Right hindlimb (tissue), 1 donor: Measurements from ENCODE around the gene CCL4L2.
"Not testable (repeated sequence)": the region's sequence is repeated elsewhere in the genome, so short reads cannot be mapped to it uniquely, and the experiment has no call there.

Experiments
- DNase-seq: peaks from one replicate; pipeline ENCODE4 v3.0.0-alpha.2; 2018

CCL4L2 gene

DNA sequence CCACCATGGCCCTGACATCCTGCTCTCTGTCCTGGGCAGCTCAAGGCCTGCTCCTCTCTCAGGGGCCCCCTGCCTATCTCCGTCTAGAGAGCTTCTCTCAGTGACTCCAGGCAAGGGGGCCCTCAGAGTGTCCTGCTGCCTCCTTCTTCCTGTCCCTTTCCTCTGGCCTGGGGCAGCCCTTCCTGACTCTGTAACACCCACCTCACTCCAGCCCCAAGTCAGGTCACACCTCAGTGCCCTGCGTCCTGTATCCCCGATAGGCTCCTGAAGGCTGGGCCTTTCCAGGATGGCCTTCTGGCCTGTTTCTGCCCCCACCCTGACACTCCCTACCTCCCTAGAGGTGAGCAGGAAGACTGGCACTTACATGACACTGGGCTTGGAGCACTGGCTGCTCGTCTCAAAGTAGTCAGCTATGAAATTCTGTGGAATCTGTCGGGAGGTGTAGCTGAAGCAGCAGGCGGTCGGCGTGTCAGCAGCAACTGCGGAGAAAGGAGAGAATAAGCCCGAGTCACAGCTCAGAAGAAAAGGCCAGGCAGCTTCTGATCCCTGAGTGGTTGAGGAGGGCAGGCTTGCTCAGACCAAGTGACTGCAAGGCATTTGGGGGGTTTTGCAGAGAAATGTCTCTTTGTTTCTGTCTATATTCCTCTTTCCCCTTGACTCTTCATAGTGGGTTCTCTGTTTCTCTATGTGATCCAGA is 15.3 kb upstream of the CCL4L2 start:
- no peak for DNase-seq

DNA sequence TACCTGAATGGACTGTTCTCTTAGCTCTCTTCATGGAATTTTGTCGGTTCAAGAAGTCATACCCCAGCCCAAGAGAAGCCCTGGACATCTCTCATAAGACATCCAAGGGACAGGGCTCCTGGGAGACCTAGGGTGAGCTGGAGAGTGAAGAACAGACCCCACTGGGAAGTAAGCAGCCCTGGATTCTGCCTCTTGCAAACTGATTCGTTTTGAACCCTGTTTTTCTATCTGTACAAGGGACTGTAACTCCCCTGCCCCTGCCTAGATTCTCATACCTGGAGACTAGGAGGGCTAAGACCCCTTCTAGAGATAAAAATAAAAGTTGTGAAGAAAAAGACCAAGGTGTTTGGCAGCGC is 14.8 kb upstream of the CCL4L2 start:
- no peak for DNase-seq

DNA sequence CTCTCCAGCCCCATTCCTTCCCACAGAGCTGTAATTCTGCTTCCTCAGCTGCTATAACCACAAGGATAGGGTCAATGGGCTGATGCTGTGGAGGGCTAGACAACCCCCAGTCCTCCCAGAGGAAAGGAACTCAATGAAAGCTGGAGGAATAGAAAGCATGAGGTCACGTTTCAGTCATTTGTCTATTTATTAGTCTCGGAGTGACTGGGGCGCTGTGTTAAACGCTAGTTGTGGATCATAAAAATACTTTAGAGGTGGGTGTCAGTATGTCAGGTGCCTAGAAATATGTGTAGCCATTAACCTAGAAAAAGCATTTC is 13.5 kb upstream of the CCL4L2 start:
- DNase-seq, result no peak

DNA sequence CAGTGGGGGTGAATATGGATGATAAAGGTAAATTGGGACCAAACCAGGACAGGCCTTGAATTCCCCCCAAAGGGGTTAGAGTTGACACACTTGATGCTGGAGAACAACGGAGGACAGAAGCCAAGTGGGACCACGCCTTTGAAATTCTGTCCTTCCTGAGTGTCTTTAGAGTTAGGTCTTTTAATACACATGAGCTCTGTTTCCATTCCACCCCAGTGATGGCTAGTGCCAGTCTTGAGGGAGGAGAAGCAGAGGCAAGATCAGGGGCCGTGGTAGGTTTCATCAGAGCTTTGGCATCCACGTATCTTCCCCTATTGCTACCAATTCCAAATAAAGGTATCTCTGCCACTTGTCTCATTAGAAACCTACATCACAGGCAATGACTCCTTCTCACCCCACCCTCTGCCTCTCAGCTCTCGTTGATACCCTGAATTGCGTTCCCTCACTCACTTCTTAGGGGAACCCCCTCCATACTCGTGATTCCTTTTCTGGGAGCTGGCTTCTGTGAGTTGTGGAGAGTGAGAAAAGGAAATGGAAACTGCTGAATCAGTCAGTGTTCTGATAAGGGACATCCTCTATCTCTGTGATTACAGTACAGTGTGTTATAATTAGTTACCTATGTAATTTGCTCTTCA is 11.9 kb upstream of the CCL4L2 start:
- no peak for DNase-seq

DNA sequence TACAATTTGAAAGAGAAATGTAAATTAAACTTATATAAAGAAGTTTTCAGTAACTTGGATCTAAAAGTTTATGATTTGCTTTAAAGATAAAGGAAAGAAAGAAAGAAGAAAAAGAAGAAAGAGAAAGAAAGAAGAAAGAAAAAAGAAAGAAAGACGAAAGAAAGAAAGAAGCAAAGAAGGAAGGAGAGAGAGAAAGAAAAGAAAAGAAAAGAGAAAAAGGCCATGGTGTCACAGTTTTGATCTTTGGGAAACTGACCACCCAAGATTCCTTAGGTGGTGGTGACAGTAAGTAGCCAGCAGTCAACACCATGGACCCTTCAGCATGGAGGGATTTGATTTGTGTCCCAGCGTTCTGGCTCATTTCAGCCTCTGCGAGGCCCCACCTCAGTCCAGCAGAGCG is 9.8 kb upstream of the CCL4L2 start:
- DNase-seq, result not testable (repeated sequence)

DNA sequence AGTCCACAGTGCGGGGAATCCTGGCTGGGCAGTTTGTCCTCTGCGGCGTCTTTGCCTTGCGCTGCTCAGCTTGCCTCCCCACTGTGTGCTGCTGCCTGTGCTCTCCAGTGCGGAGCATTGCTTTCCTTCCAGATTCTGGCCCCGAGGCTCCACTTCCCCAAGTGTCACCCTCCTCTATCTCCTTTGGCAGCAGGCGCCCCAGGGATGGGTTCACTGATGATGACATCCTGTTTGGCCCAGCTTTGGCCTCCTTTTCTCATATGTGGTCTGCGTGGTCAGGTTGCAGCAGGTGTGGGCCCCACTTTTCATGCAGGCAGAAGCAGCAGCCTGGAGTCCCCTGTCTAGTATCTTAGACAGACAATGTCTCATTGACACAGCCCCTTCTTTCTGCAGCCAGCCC is 9.4 kb upstream of the CCL4L2 start:
- DNase-seq, result not testable (repeated sequence)

DNA sequence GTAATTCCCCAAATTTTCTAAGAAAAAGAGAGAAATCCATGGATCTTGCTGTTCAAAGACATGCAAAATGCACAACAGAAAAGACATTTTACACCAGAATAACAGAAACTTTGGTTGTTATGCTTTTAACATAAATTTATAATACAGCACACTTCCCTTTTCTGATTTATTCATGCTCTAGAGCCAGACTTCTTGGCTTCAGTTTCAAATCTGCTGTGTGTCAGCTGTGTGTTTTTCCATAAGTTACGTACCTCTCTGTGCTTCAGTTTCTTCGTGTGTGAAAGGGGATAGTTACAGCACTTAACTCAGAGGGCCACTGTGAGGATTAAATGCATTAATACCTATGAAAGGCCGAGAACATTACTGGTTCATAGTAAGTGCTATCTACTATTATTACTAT is 7.5 kb upstream of the CCL4L2 start:
- no peak for DNase-seq

DNA sequence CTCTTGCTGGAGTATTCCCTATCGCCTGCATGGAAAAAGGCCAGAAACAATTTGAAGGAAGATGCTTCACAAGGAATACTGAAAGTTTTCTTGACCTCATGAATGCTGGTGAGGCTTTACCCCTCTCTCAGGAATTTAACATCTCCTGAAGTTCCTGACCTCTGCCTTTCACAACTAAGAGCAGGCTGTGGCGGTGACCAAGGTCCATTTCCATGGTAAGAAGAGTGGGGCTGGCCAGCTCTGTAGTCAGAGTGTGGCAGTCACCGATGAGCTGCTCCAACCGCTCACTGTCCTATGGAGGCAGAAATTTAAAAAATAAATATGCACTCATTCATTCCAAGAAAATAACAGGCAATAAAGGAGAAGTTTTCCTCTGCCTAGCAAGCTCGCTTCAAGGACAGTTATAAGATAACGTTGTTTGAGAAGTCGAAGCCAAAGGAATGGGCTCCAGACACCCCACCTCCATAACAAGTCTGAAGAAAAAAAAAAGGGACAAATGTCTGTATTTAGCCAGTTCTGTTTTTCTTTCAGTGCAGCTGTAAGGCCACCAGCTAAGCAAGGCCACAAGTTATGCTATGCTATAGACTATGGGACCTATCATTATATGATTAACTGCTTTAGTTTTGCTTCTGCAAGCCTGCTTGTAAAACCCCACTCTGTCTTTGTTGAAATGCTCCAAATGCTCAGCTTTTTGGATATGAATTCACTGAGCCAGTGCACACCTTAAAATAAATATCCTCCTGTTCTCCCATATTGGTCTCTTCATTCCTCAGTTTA is 6.0 kb upstream of the CCL4L2 start:
- DNase-seq, result no peak

DNA sequence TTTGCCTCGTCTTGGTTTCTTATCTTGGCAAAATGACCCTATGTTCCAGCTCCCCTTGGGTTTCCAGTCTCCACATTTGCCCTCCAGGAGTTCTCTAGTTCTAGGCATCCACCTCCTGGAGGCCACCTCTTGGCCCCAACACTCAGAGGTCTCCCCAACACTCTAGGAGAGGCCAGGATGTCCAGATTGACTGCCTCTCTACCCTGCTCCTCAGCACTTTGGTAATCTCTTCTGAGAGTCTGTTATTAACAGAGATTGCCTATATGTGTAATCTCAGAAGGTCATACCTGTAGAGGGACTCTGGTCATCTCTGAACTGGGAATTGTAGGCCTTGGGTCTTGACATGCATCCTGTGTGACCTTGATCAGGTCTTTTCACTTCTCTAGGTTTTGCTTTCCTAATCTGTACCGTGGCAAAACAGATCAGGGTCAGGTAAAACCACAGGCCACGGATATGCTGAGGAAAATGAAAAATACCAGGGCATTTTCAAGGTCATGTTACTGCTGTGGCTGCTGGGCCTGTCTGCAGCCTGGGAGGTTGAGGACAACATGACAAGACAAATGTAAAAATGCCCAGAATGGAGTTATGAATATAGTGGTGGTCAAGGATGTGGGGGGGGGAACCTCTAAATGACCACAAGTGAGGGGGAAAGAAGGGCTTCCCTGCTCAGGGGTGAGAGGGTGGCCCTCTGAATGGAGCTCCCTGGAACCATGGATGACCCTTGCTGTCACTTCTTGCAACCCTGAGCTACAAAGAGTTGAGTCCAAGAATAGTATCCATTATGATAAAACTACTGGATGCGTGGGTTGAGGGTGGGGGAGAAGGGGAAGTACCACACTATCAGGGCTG is 5.0 kb upstream of the CCL4L2 start:
- DNase-seq, result no peak

DNA sequence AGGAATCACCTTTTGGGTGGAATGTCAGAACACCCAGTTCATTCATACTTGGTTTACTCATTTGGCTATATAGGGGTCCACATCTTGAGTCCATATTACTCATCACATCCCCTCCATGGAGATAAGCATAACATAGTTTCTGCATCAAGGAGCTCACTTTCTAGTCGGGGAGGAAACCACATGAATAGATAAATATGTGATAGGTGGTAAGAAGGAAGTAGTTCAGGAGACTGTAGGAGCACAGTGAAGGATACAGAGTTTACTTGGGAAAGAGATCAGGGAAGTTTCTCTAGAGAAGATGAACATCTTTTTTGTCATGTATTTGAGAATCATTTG is 4.4 kb upstream of the CCL4L2 start:
- not testable (repeated sequence) for DNase-seq

DNA sequence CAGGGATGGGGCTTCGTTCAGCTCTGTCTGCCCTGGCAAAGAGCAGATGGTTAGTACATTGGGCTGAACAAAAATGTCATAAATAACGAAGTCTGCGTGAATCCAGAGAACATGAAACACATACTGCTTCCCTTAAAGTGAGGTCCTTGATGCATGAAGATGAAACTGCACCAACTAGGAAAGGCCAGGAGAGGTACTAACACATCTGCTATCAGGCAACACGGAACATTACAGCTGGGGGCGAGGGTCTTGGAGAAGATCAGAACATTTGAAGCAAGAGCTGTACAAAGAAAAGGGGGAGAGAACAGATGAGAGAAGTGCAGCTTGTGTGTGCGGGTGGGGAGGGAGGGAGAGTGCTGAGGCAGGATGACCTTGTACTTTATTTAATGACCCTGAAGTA is 3.5 kb upstream of the CCL4L2 start:
- DNase-seq, result not testable (repeated sequence)

DNA sequence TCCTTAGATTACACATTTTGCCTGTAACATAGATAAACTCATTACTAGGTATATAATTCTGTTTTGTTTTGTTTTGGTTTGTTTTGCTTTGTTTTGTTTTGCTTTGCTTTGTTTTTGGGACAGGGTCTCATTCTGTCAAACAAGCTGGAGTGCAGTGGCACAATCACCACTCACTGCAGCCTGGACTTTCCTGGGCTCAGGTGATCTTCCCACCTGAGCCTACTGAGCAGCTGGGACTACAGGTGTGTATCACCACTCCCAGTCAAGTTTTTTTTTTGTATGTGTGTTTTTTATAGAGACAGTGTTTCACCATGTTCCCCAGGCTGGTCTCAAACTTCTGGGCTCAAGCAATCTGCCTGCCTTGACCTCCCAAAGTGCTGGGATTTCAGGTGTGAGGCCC is 1.3 kb upstream of the CCL4L2 start:
- no peak for DNase-seq

DNA sequence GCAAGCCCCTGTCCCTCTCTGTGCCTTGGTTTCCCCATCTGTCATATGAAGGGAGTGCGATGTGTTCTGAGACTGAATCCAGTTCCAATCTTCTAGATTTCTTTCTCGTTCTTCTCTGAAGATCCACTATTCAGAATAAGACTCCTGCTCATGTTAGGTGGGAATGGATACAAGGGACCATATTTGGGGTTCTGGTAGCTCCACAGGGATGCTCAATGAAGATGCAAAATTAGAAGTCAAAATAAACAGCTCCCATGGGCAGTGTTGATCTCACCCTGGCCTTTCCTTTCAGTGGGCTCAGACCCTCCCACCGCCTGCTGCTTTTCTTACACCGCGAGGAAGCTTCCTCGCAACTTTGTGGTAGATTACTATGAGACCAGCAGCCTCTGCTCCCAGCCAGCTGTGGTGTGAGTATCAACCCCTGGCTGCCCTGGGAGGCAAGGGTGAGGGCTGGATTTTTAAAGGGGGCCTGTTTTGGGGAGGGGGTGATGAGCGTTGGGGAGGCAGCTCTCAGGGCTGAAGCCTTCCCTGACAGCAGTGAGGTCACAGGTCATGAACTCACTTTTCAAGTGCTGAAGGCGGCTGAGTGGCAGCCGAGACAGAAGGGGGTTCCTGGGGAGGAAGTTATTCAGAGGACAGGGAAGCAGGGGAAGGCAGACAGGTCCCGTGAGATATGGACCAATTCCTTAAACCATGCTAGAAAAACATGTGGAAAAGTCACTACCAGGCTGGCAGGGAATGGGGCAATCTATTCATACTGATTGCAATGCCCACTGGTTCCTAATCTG is 815 bp downstream of the CCL4L2 start:
- not testable (repeated sequence) for DNase-seq

DNA sequence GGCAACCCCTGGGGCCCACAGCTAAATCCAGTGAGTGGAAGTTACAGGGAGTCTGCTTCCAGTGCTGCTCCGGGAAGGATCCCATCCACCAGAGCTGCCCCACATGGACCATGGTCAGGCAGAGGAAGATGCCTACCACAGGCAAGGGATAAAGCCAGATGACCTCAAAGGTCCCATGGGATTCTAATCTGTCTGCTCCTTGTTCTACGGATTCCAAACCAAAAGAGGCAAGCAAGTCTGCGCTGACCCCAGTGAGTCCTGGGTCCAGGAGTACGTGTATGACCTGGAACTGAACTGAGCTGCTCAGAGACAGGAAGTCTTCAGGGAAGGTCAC is 1.4 kb downstream of the CCL4L2 start:
- no peak for DNase-seq

DNA sequence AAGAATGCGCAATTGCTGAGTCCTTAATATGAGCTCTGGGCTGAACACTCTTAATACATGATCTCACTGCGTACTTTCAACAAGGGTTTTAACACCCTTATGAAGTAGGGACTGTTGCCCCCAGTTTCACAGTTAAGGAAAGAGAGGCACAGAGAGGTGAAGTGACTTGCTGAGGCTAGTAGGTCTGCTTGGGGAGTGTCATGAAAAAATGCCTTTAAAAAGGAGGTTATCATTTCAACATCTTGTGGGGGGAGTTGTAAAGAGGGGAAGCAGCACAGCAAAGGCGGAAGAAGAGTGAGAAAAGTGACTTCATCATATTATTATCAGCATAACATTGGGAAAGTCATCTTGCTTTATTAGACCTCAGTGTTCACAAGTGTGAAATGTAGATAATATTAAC is 2.1 kb downstream of the CCL4L2 start:
- no peak for DNase-seq

DNA sequence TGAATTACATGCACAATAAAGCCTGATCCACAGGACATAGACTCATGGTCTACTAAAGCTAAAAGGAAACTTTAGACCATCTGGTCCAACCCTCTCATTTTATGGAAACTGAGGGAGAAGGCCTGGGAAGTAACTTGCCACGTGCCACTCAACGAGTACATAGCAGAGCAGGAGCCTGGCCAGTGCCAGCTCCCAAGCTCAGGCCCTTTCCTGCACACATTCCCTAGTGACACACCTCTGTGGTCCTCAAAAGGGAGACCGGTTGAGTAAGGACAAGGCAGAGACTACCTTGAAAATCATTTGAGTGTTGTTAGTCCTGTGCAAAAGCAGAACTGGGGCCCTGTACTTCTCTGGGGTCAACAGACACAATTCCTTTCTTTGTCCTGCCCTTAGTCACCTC is 2.8 kb downstream of the CCL4L2 start:
- no peak for DNase-seq

DNA sequence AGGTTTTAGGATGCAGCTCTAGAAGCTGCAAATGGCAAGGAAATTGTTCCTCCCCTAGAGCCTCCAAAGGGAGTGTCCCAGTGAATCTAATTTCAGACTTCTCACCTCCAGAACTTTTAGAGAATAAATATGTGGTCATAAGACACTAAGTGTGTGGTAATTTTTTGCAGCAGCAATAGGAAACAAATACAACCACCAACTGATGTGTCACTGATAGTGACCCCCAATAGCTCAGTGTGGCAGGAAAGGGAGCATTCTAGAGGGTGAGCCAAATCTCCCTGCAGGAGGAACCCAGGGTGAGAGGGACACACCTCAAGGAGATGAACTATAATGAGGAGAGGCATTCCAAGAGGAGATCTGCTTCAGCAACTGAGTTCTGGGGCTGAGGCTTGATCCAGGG is 4.1 kb downstream of the CCL4L2 start:
- no peak for DNase-seq

DNA sequence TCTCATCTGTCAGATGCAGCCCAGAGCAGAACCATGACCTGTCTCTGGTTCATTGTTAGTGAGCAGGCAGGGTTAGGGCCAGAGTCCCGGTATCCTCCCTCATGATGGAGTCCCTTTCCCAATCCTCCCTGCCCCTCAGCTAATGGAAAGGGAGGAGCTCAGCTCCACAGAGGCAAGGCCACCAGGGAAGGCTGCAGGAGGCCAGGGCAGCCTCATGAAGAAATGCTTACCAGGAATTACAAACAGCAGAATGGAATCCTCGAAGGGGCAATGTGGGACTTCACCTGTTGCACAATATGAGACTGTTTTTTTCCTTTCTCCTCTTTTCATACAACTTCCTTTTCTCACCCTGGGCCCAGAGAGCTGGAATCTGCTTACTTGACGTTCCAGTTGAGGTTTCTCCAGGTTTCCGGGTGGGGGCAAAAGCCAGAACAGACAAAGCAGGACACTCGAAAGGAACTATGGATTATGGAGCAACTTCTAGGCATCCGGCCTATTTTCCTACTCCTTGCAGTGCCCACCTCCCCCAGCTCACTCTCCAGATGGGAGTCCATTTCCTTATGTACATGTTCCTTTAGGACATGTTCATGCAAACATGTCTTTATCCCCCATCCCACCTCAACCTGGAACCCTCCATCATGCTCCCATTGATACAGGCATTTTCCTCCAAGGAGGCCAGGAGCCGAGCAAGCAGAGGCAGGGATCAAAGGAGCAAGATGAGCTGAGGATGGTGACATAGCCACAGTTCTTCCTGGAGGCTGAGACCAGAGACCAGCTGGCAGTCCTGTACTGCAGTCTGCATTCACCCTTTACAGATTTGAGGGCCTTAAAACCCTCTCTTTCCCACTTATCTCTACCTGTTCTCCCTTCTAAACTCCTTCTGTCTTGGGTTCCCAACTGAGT is 4.8 kb downstream of the CCL4L2 start:
- not testable (repeated sequence) for DNase-seq

DNA sequence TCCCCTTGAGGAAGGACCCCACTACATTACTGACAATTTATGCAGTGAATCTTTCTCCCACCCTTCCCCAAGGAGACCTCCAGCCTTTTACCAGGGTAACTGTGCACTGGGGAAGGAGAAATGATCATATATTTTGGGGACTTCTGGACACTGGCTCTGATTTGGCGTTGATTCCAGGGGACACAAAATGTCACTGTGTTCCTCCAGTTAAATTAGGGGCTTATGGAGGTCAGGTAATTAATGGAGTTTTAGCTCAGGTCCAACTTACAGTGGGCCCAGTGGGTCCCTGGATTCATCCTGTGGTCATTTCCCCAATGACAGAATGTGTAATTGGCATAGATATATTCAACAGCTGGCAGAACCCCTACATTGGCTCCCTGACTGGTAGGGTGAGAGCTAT is 8.7 kb downstream of the CCL4L2 start:
- DNase-seq, result not testable (repeated sequence)

DNA sequence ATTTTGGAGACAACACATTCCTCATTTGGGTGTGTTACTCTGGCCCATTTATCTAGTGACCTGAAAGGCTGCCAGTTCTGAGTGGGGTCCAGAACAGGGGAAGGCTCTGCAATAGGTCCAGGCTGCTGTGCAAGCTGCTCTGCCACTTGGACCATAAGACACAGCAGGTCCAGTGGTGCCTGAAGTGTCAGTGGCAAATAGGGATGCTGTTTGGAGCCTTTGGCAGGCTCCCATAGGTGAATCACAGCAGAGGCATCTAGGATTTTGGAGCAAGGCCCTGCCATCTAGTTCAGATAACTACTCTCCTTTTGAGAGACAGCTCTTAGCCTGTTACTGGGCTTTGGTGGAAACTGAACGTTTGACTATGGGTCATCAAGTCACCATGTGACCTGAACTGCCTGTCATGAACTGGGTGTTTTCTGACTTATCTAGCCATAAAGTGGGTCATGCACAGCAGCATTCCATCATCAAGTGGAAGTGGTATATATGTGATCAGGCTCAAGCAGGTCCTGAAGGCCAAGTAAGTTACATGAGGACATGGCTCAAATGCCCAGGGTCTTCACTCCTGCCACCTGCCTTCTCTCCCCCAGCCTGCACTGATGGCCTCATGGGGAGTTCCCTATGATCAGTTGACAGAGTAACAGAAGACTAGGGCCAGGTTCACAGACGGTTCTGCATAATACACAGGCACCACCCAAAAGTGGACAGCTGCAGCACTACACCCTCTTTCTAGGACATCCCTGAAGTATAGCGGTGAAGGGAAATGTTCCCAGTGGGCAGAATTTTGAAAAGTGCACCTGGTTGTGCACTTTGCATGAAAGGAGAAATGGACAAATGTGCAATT is 10.1 kb downstream of the CCL4L2 start:
- DNase-seq, result not testable (repeated sequence)

DNA sequence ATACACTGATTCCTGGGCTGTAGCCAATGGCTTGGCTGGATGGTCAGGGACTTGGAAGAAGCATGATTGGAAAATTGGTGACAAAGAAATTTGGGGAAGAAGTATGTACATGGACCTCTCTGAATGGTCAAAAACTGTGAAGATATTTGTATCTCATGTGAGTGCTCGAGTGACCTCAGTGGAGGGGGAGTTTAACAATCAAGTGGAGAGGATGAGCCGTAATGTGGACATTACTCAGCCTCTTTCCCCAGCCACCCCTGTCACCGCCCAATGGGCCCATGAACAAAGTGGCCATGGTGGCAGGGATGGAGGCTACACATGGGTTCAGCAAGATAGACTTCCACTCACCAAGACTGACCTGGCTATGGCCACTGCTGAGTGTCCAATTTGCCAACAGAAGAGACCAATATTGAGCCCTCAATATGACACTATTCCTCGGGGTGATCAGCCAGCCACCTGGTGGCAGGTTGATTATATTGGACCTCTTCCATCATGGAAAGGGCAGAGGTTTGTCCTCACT is 10.8 kb downstream of the CCL4L2 start:
- not testable (repeated sequence) for DNase-seq
